HepG2 (cell line): ENCODE measurements around the gene CSNK1A1. TPM values are rescaled to one million over a fixed set of nuclear protein-coding genes. Genes with fewer than 3 reads are reported as not detected.

ENCODE experiments used
- CSRNP2 ChIP-seq: sonication (generic); formaldehyde crosslinking; conservative IDR thresholded peaks from 2 replicates; pipeline ENCODE4 v1.8.0; 2022; ENCODE audit warnings: low read depth, missing genetic modification reagents
- NPAS2 ChIP-seq: sonication (generic); formaldehyde crosslinking; IDR thresholded peaks from 2 replicates; pipeline ENCODE4 v1.8.0; 2022; ENCODE audit warnings: mild to moderate bottlenecking, missing genetic modification reagents, borderline replicate concordance
- POGK ChIP-seq: sonication (generic); formaldehyde crosslinking; conservative IDR thresholded peaks from 2 replicates; pipeline ENCODE4 v1.8.0; 2022; ENCODE audit warnings: mild to moderate bottlenecking, moderate library complexity, missing genetic modification reagents
- PRDM10 ChIP-seq: sonication (generic); formaldehyde crosslinking; IDR thresholded peaks from 2 replicates; pipeline ENCODE4 v1.4.0; 2020; ENCODE audit warnings: low read depth, missing genetic modification reagents
- PTBP1 ChIP-seq: fragments of 200-400 bp; formaldehyde crosslinking; IDR thresholded peaks from 2 replicates; pipeline ENCODE4 v1.6.1; 2018; ENCODE audit warnings: low read length, low read depth; ENCODE audit not compliant: poor library complexity, severe bottlenecking
- SCMH1 ChIP-seq: sonication (generic); formaldehyde crosslinking; IDR thresholded peaks from 2 replicates; pipeline ENCODE4 v1.9.0; 2021; ENCODE audit warnings: missing genetic modification reagents, mild to moderate bottlenecking, borderline replicate concordance
- ZNF3 ChIP-seq: IDR thresholded peaks from 2 replicates; pipeline ENCODE4 v1.7.0; 2017; ENCODE audit warnings: inconsistent platforms
- ZNF687 ChIP-seq: sonication (generic); formaldehyde crosslinking; IDR thresholded peaks from 2 replicates; pipeline ENCODE4 v1.5.1; 2020; ENCODE audit warnings: mild to moderate bottlenecking, missing genetic modification reagents, moderate library complexity
- polyA plus RNA-seq, 8 experiments: library from polyadenylated mRNA; depleted of rRNA in 3 of 8; stranded (reverse) in 7 of 8; unstranded in 1 of 8; fragments of >200 nt; fragmentation: Illumina TruSeq in 4 of 8; extraction: Trizol in 4 of 8; gene quantifications; 2 replicates each; pipeline versions ENCODE4 v1.2.1 to v1.2.3, GENCODE V29; 2011 to 2016; ENCODE audit warnings: low read depth in 4 of 8, missing spikeins in 1 of 8, mixed read lengths in 1 of 8; ENCODE audit not compliant: insufficient read depth in 1 of 8
- total RNA-seq, 5 experiments: library from RNA; depleted of rRNA; stranded (reverse); fragments of >200 nt; fragmentation: Illumina TruSeq; extraction: Trizol; gene quantifications; 2 replicates each; pipeline ENCODE4 v1.2.3, GENCODE V29; 2016; ENCODE audit warnings: low read depth in 1 of 5
- TF ChIP-seq, protein P1 (sequence below): sonication (generic); formaldehyde crosslinking; IDR thresholded peaks from 2 replicates; pipeline ENCODE4 v1.4.0; 2020; ENCODE audit warnings: mild to moderate bottlenecking, missing genetic modification reagents

CSNK1A1 gene
- total and polyA plus RNA-seq, 2 of the 13 experiments (the other 11 are each of a cell fraction or from before 2014, with no cell fraction given) = 89.0 to 149 TPM

GRCh38 chr5:149551227-149552037 lies at the start of gene CSNK1A1 (continued):
- TF ChIP-seq PRDM10 (CRISPR knock-in tag) (peak; percentile 79; the same call in 1 of the 2 replicates), PTBP1 (no peak), CSRNP2 (no peak), POGK (CRISPR knock-in tag) (peak; percentile 74), ZNF3 (CRISPR knock-in tag) (no peak), ZNF687 (peak; percentile 95), SCMH1 (no peak), NPAS2 (no peak)
- TF ChIP-seq, protein P1, sequence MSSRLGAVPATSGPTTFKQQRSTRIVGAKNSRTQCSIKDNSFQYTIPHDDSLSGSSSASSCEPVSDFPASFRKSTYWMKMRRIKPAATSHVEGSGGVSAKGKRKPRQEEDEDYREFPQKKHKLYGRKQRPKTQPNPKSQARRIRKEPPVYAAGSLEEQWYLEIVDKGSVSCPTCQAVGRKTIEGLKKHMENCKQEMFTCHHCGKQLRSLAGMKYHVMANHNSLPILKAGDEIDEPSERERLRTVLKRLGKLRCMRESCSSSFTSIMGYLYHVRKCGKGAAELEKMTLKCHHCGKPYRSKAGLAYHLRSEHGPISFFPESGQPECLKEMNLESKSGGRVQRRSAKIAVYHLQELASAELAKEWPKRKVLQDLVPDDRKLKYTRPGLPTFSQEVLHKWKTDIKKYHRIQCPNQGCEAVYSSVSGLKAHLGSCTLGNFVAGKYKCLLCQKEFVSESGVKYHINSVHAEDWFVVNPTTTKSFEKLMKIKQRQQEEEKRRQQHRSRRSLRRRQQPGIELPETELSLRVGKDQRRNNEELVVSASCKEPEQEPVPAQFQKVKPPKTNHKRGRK (CRISPR knock-in tag) = no peak
